Measurements from ENCODE around the gene RAB3IL1. TPM values are rescaled to one million over a fixed set of nuclear protein-coding genes. Genes with fewer than 3 reads are reported as not detected.

RAB3IL1 gene
- total and polyA plus RNA-seq, 4 donors: 2.1 to 41.6 (median 5.4) TPM

GRCh38 chr11:61955422-61956135, 38.2 kb upstream of the RAB3IL1 start:
- 13% methylated on average over 56 of the region's 56 CpGs for WGBS
- no peaks in the 10 kb centered on the region for H3K36me3 ChIP-seq (ENCODE audit: control insufficient read depth in 4 of 4, insufficient read depth in 3 of 4, low read depth in 1 of 4, low read length in 3 of 4)
- no peaks in the 10 kb centered on the region for H3K27me3 ChIP-seq (ENCODE audit: control insufficient read depth in 4 of 4, insufficient read depth in 4 of 4, low read length in 3 of 4)
- peaks cover 0 to 7% (median 6%) of the 10 kb centered on the region in 4 donors for H3K4me1 ChIP-seq (ENCODE audit: control insufficient read depth in 4 of 4, insufficient read depth in 4 of 4, low read length in 3 of 4)
- H3K27ac ChIP-seq (ENCODE audit: low read depth in 1 of 2, low read length in 2 of 2): peak overlapping the region; percentile 33 to 49
- no peak for DNase-seq (ENCODE audit: low spot score)
- TF ChIP-seq ZBTB33 (IDR thresholded peaks at IDR 0.05): no peak
- TF ChIP-seq YY1 (IDR thresholded peaks at IDR 0.05): no peak
- TF ChIP-seq RXRA (IDR thresholded peaks at IDR 0.05): no peak
- TF ChIP-seq EGR1 (IDR thresholded peaks at IDR 0.05; ENCODE audit: low read depth in 2 of 2): no peak
- TF ChIP-seq REST (IDR thresholded peaks at IDR 0.05): no peak
- no peak for TF ChIP-seq FOXA1 (IDR thresholded peaks at IDR 0.05)
- no peak for TF ChIP-seq RAD21 (IDR thresholded peaks at IDR 0.05)
- no peak for TF ChIP-seq JUND (IDR thresholded peaks at IDR 0.05)
- peak overlapping the region in 2 of 3 donors; percentile 8 to 30 for H3K4me3 ChIP-seq (ENCODE audit: low read depth in 1 of 3, low read length in 3 of 3)
- no peaks in the 10 kb centered on the region for H3K9me3 ChIP-seq (ENCODE audit: control insufficient read depth in 4 of 4, low read length in 3 of 4)
- H3K9ac ChIP-seq (ENCODE audit: low read depth in 1 of 2, low read length in 2 of 2): no peak overlapping the region

GRCh38 chr11:61954851-61955421, 37.6 kb upstream of the RAB3IL1 start:
- Histone ChIP-seq H3K36me3 (ENCODE audit: control insufficient read depth in 4 of 4, insufficient read depth in 3 of 4, low read depth in 1 of 4, low read length in 3 of 4) (no peaks in the 10 kb centered on the region), H3K4me1 (ENCODE audit: control insufficient read depth in 4 of 4, insufficient read depth in 4 of 4, low read length in 3 of 4) (peaks cover 0 to 7% (median 6%) of the 10 kb centered on the region in 4 donors), H3K9me3 (ENCODE audit: control insufficient read depth in 4 of 4, low read length in 3 of 4) (no peaks in the 10 kb centered on the region), H3K27me3 (ENCODE audit: control insufficient read depth in 4 of 4, insufficient read depth in 4 of 4, low read length in 3 of 4) (no peaks in the 10 kb centered on the region), H3K27ac (ENCODE audit: low read depth in 1 of 2, low read length in 2 of 2) (peak overlapping the region; percentile 33 to 49), H3K4me3 (ENCODE audit: low read depth in 1 of 3, low read length in 3 of 3) (peak overlapping the region in 1 of 3 donors; percentile 30), H3K9ac (ENCODE audit: low read depth in 1 of 2, low read length in 2 of 2) (no peak overlapping the region)
- 14% methylated on average over 21 of the region's 21 CpGs for WGBS
- DNase-seq (ENCODE audit: low spot score): no peak
- TF ChIP-seq NR2F2 (IDR thresholded peaks at IDR 0.05) (no peak), CTCF (IDR thresholded peaks at IDR 0.05; ENCODE audit: low read depth, low read length, missing input control) (peak; percentile 1), YY1 (IDR thresholded peaks at IDR 0.05) (no peak), SP1 (IDR thresholded peaks at IDR 0.05) (no peak), RAD21 (IDR thresholded peaks at IDR 0.05) (peak in 1 of 2 donors; percentile 47), TAF1 (conservative IDR thresholded peaks at IDR 0.05) (no peak)
